IPS-NIHi7 (cell line): ENCODE data around the gene POLR2L.
A peak's percentile ranks its signal among the peaks of the same experiment; 100 is the strongest.

Experiments used
- DNase-seq: peaks from one replicate; pipeline ENCODE4 v3.0.0; 2012; ENCODE audit warnings: mixed read lengths; ENCODE audit errors: extremely low spot score

Gene POLR2L

GRCh38 chr11:842370-843002, at the start of gene POLR2L, which contains the start of gene TSPAN4:
Gene POLR2L, minus strand, starts transcription at chr11:842529. Its CDS starts 21 bp downstream, at chr11:842508.
Gene TSPAN4, plus strand, starts transcription at chr11:842852. Its CDS starts 7,453 bp downstream, at chr11:850305.
- peak; percentile 74 for DNase-seq

- DNase-seq = no peak
These were observed 48.6 kb upstream of the POLR2L start for GRCh38 chr11:890794-891540.

- DNase-seq = peak; percentile 61
These were observed 47.6 kb upstream of the POLR2L start for GRCh38 chr11:889687-890475.

GRCh38 chr11:889257-889656, 46.9 kb upstream of the POLR2L start:
- no peak for DNase-seq

GRCh38 chr11:888310-889212, 46.2 kb upstream of the POLR2L start:
- no peak for DNase-seq

GRCh38 chr11:887589-887988, 45.3 kb upstream of the POLR2L start:
- no peak for DNase-seq

GRCh38 chr11:886568-886967, 44.2 kb upstream of the POLR2L start:
- DNase-seq = no peak

GRCh38 chr11:884578-885070, 42.3 kb upstream of the POLR2L start:
- no peak for DNase-seq

GRCh38 chr11:883527-883926, 41.2 kb upstream of the POLR2L start:
- DNase-seq = no peak

- DNase-seq = no peak
These were observed 40.3 kb upstream of the POLR2L start for GRCh38 chr11:882596-882995.

- no peak for DNase-seq
These were observed 38.1 kb upstream of the POLR2L start for GRCh38 chr11:880447-880846.

GRCh38 chr11:877565-877964, 35.2 kb upstream of the POLR2L start:
- DNase-seq = peak; percentile 57

GRCh38 chr11:876545-876944, 34.2 kb upstream of the POLR2L start:
- DNase-seq = no peak

- DNase-seq = no peak
These were observed 33.5 kb upstream of the POLR2L start for GRCh38 chr11:875769-876301.

- DNase-seq = no peak
These were observed 32.9 kb upstream of the POLR2L start for GRCh38 chr11:875203-875602.

- DNase-seq = no peak
These were observed 31.4 kb upstream of the POLR2L start for GRCh38 chr11:873706-874105.

- no peak for DNase-seq
These were observed 30.5 kb upstream of the POLR2L start for GRCh38 chr11:872799-873198.

- DNase-seq = no peak
These were observed 29.1 kb upstream of the POLR2L start for GRCh38 chr11:871472-871871.

- no peak for DNase-seq
These were observed 28.1 kb upstream of the POLR2L start for GRCh38 chr11:870418-870817.

GRCh38 chr11:870127-870413, 27.7 kb upstream of the POLR2L start:
- DNase-seq = peak; percentile 54

- no peak for DNase-seq
These were observed 27.2 kb upstream of the POLR2L start for GRCh38 chr11:869399-870126.
